Stomach (tissue), 9 donors: ENCODE data around the gene ITIH4. TPM values are rescaled to one million over a fixed set of nuclear protein-coding genes. Genes with fewer than 3 reads are reported as not detected.

Experiments
- DNase-seq, 2 donors: peaks; one replicate each; pipeline versions ENCODE4 v3.0.0 to v3.0.0-alpha.2; 2013 to 2019
- H3K27ac ChIP-seq, 5 donors: fragments of 200-600 bp in 4 of 5; sonication (generic) in 4 of 5; one replicate each; pipeline ENCODE4 v1.5.1; 2013 to 2019; ENCODE audit warnings: mild to moderate bottlenecking in 1 of 5, moderate library complexity in 1 of 5
- H3K27me3 ChIP-seq, 3 donors: fragments of 200-600 bp; sonication (generic); one replicate each; pipeline ENCODE4 v1.5.1; 2017 to 2019; ENCODE audit warnings: mixed run types in 1 of 3
- H3K36me3 ChIP-seq, 4 donors: fragments of 200-600 bp; sonication (generic); 1 replicate in 3 of 4; 2 replicates in 1 of 4; pipeline ENCODE4 v1.5.1; 2016 to 2019
- H3K4me1 ChIP-seq, 4 donors: fragments of 200-600 bp; sonication (generic); one replicate each; pipeline ENCODE4 v1.5.1; 2016 to 2019
- H3K4me3 ChIP-seq, 4 donors: fragments of 200-600 bp; sonication (generic) in 3 of 4; one replicate each; pipeline ENCODE4 v1.5.1; 2016 to 2019; ENCODE audit warnings: mild to moderate bottlenecking in 1 of 4
- H3K9me3 ChIP-seq, 4 donors: fragments of 200-600 bp; sonication (generic); one replicate each; pipeline ENCODE4 v1.5.1; 2016 to 2019
- CTCF ChIP-seq, 7 experiments: fragments of 450-650 bp in 4 of 7; fragments of 200-600 bp in 3 of 7; sonication (generic) in 3 of 7; IDR thresholded peaks; one replicate each; pipeline ENCODE4 v1.5.1; 2016 to 2019; ENCODE audit warnings: antibody characterized with exemption in 7 of 7, control low read depth in 2 of 7, mild to moderate bottlenecking in 1 of 7
- EP300 ChIP-seq: sonication (generic); formaldehyde crosslinking; IDR thresholded peaks from one replicate; pipeline ENCODE4 v1.6.1; 2017; ENCODE audit warnings: antibody characterized with exemption
- POLR2A ChIP-seq, 4 donors: fragments of 450-650 bp; IDR thresholded peaks; one replicate each; pipeline ENCODE4 v1.6.1; 2016; ENCODE audit warnings: antibody characterized with exemption in 4 of 4, control low read depth in 2 of 4, mild to moderate bottlenecking in 1 of 4, moderate library complexity in 1 of 4
- POLR2AphosphoS5 ChIP-seq, 3 donors: sonication (generic); formaldehyde crosslinking; IDR thresholded peaks; one replicate each; pipeline ENCODE4 v1.6.1; 2016; ENCODE audit warnings: antibody characterized with exemption in 3 of 3
- WGBS, 5 donors: extraction: QIAGEN DNeasy Blood & Tissue Kit in 3 of 5; methylation state at CpG; one replicate each; pipeline versions ENCODE4 v1.1.5 to v1.1.7; 2013 to 2018; 5-methylcytosine and 5-hydroxymethylcytosine counted together
- intact Hi-C: fragments of 100-400 bp; cut with DNase I; formaldehyde crosslinking; loops from one replicate; pipeline ENCODE4 v1.15.1; 2023; ENCODE audit warnings: low total_unique reads
- polyA plus RNA-seq, 3 donors: library from polyadenylated mRNA; stranded (reverse); fragments of 200-250 nt; gene quantifications; one replicate each; pipeline ENCODE4 v1.2.3, GENCODE V29; 2013
- total RNA-seq, 5 donors: library from RNA; depleted of rRNA; stranded (reverse); fragments of >200 nt; gene quantifications; one replicate each; pipeline versions ENCODE4 v1.1.0 to v1.2.3, GENCODE V29; 2014 to 2016
- donor health status: healthy with polysubstance abuse.
- donor health status: Bipolar disorder and iron deficiency.
- donor health status: healthy.

ITIH4 gene
- total and polyA plus RNA-seq, 8 donors: 1.7 to 300 (median 18.5) TPM

DNA sequence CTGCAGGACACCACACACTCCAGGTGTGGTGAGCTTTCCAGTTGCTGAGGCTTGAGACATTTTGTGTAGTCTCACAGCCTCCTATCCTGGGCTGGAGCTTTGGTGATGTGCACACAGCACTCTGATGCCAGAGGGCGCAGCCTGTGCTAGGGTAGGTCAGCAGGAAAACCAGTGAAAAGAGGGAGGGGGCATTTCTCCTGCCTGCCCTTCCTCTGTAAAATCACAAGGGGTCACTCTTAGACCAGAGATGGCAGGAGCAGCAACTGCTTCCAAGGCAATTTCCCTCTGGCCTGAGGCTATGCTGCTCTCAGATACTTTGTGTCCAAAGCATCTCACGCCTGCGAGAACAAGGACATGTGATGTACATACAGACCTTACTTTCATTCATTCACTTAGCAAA lies 20.9 kb upstream of the ITIH4 start:
- 52 to 77% (median 68%) methylated on average over 3 of the region's 3 CpGs for WGBS, 5 donors
- DNase-seq: peak in 1 of 2 donors; percentile 76
- no peak for TF ChIP-seq POLR2AphosphoS5 (IDR thresholded peaks at IDR 0.05)
- TF ChIP-seq POLR2A (IDR thresholded peaks at IDR 0.05): no peak
- TF ChIP-seq CTCF (IDR thresholded peaks at IDR 0.05): peak in 5 of 7 experiments; percentile 32 to 70 (median 58)
- TF ChIP-seq EP300: no peak
- H3K27ac ChIP-seq: no peak overlapping the region
- peaks cover 0 to 7% (median 3%) of the 10 kb centered on the region in 4 donors for H3K4me1 ChIP-seq
- H3K4me3 ChIP-seq: no peak overlapping the region
- H3K9me3 ChIP-seq: no peaks in the 10 kb centered on the region
- intact Hi-C loops: loop anchor here (10.0 kb wide), 1 partner anchor 223 kb away; no protein-coding TSS in a partner anchor
- H3K36me3 ChIP-seq: peaks cover 36 to 93% (median 80%) of the 10 kb centered on the region in 4 donors
- H3K27me3 ChIP-seq: no peaks in the 10 kb centered on the region

GRCh38 chr3:52849656-52850055 lies 19.2 kb upstream of the ITIH4 start:
- 95 to 99% (median 97%) methylated on average over 11 to 15 of the region's 15 CpGs for WGBS, 5 donors
- TF ChIP-seq CTCF (IDR thresholded peaks at IDR 0.05) (no peak), POLR2A (IDR thresholded peaks at IDR 0.05) (no peak), POLR2AphosphoS5 (IDR thresholded peaks at IDR 0.05) (no peak), EP300 (no peak)
- Histone ChIP-seq H3K4me1 (peaks cover 14 to 23% (median 20%) of the 10 kb centered on the region in 4 donors), H3K9me3 (no peaks in the 10 kb centered on the region), H3K4me3 (no peak overlapping the region), H3K36me3 (peaks cover 33 to 82% (median 75%) of the 10 kb centered on the region in 4 donors), H3K27ac (peak overlapping the region in 1 of 5 donors; percentile 41), H3K27me3 (no peaks in the 10 kb centered on the region)
- intact Hi-C loops: loop anchor here (10.0 kb wide), 1 partner anchor 225 kb away; no protein-coding TSS in a partner anchor
- no peak for DNase-seq

DNA sequence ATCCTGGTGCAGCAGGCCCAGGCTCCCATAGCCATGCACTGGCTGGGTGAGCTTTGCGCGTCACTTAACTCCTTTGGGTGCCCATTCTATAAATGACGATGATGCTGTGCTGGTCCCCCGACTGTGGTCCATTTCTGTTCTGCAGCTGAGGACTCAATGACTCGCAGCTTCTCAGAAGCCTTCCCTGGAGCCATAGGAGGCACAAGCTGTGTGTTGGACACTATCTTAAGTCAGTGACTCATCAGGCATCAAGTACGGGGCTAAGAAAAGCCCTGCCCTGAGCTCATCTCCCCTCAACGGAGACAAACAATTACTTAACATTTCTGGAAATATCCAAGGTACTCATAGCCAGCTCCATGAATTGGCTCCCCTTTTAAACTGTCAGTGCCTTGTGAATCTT lies 18.1 kb upstream of the ITIH4 start:
- Histone ChIP-seq H3K27ac (peak overlapping the region in 2 of 5 donors; percentile 37 to 41), H3K4me3 (no peak overlapping the region), H3K27me3 (no peaks in the 10 kb centered on the region), H3K9me3 (no peaks in the 10 kb centered on the region), H3K36me3 (peaks cover 32 to 71% (median 68%) of the 10 kb centered on the region in 4 donors), H3K4me1 (peaks cover 25 to 34% (median 29%) of the 10 kb centered on the region in 4 donors)
- WGBS, 5 donors: 67 to 77% (median 74%) methylated on average over 5 to 7 of the region's 7 CpGs
- intact Hi-C loops: no loop called here
- DNase-seq: no peak
- TF ChIP-seq POLR2AphosphoS5 (IDR thresholded peaks at IDR 0.05) (peak in 1 of 3 donors; percentile 16), EP300 (no peak), CTCF (IDR thresholded peaks at IDR 0.05) (no peak)

GRCh38 chr3:52847726-52848125 lies 17.3 kb upstream of the ITIH4 start:
- Histone ChIP-seq H3K27me3 (no peaks in the 10 kb centered on the region), H3K36me3 (peaks cover 26 to 70% (median 64%) of the 10 kb centered on the region in 4 donors), H3K4me3 (no peak overlapping the region), H3K9me3 (no peaks in the 10 kb centered on the region), H3K4me1 (peaks cover 27 to 40% (median 32%) of the 10 kb centered on the region in 4 donors), H3K27ac (peak overlapping the region in 1 of 5 donors; percentile 37)
- no peak for DNase-seq
- 87 to 93% (median 92%) methylated on average over 7 of the region's 7 CpGs for WGBS, 5 donors
- intact Hi-C loops: no loop called here
- TF ChIP-seq CTCF (IDR thresholded peaks at IDR 0.05) (no peak), POLR2A (IDR thresholded peaks at IDR 0.05) (no peak), POLR2AphosphoS5 (IDR thresholded peaks at IDR 0.05) (no peak), EP300 (no peak)
